ENCODE results near the gene CADPS. TPM values are rescaled to one million over a fixed set of nuclear protein-coding genes. Genes with fewer than 3 reads are reported as not detected.

Gene CADPS
- polyA plus RNA-seq, 1 of the 3 experiments (the other 2 are of a cell fraction), result 5.8 TPM

DNA sequence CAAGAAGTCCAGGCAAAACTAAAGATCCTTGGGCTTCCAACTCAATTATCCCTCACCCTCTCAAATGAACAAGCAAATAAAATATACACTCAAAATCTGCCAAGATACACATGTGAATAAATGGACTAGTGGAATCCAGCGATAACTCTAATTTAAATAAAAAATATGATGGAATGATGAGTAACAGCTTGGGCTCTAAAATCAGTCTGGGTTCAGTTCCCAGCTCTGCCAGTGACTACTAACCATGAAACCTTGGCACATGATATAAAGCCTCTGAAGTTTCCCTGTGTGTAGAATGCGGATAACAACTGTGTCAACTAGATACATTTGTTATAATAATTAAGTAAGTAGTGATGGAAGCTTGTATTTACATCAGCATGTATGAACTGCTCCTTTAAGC lies 81.3 kb downstream of the CADPS start:
- 50% methylated on average over 2 of the region's 2 CpGs for WGBS (ENCODE audit: low lambda C conversion rate)
- H3F3A ChIP-seq (replicated peaks; ENCODE audit: insufficient read depth), result peaks cover 4% of the 10 kb centered on the region
- H3K9me3 ChIP-seq, result no peaks in the 10 kb centered on the region
- no peak overlapping the region for H3K4me2 ChIP-seq
- no peaks in the 10 kb centered on the region for H3K9me2 ChIP-seq
- ChIA-PET POLR2A (no interaction called here), CTCF (interaction anchor here (0.9 to 1.5 kb wide), 4 partner anchors 9 to 128 kb away, joined by 3 read pairs; no protein-coding TSS in a partner anchor)
- TF ChIP-seq TAF1 (IDR thresholded peaks at IDR 0.05; ENCODE audit: borderline replicate concordance, low read depth, low read length) (no peak), EZH2phosphoT487 (IDR thresholded peaks at IDR 0.05; ENCODE audit: borderline replicate concordance, low read depth) (no peak)
- TF ChIP-seq, protein P1, sequence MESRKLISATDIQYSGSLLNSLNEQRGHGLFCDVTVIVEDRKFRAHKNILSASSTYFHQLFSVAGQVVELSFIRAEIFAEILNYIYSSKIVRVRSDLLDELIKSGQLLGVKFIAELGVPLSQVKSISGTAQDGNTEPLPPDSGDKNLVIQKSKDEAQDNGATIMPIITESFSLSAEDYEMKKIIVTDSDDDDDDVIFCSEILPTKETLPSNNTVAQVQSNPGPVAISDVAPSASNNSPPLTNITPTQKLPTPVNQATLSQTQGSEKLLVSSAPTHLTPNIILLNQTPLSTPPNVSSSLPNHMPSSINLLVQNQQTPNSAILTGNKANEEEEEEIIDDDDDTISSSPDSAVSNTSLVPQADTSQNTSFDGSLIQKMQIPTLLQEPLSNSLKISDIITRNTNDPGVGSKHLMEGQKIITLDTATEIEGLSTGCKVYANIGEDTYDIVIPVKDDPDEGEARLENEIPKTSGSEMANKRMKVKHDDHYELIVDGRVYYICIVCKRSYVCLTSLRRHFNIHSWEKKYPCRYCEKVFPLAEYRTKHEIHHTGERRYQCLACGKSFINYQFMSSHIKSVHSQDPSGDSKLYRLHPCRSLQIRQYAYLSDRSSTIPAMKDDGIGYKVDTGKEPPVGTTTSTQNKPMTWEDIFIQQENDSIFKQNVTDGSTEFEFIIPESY (IDR thresholded peaks at IDR 0.05; ENCODE audit: borderline replicate concordance, low read depth), result no peak
- H3K27ac ChIP-seq (ENCODE audit: low read depth in 2 of 2, low read length in 1 of 2), result no peak overlapping the region
- no peaks in the 10 kb centered on the region for H3K79me2 ChIP-seq (ENCODE audit: insufficient read depth)
- DNase-seq, result no peak
- no peaks in the 10 kb centered on the region for H3K36me3 ChIP-seq (replicated peaks in 1 of 2; ENCODE audit: control insufficient read depth in 1 of 2, insufficient read depth in 2 of 2, low read length in 1 of 2)
- H3K4me3 ChIP-seq (ENCODE audit: low read depth in 2 of 2, low read length in 1 of 2), result no peak overlapping the region
- no peaks in the 10 kb centered on the region for H4K20me1 ChIP-seq (ENCODE audit: insufficient read depth)
- H2AFZ ChIP-seq (ENCODE audit: low read depth), result no peak overlapping the region
- no peaks in the 10 kb centered on the region for H3K4me1 ChIP-seq (ENCODE audit: control insufficient read depth in 1 of 2, insufficient read depth in 2 of 2, low read depth in 1 of 2, low read length in 1 of 2)
- H3K9ac ChIP-seq, result no peak overlapping the region
- H3K27me3 ChIP-seq (ENCODE audit: insufficient read depth), result no peaks in the 10 kb centered on the region

DNA sequence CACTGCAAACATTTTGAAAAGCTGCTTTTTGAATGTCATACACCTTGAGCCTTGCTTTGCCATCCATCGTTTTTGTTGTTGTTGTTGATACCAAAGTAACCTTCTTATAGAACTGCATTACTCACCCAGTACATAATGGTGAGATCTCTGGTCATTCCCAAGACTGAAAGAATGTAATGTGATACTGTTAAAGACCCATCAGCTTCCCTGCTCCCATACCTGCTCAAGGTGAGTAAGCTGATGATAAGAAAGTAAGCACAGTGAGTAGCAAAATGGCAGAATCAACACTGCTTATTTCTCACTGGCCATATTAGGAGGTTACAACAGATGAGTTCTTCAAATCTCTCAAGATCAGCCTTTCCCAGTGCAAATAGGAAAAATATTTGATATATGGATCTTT lies 89.8 kb downstream of the CADPS start:
- Histone ChIP-seq H3K9me2 (no peaks in the 10 kb centered on the region), H3K4me3 (ENCODE audit: low read depth in 2 of 2, low read length in 1 of 2) (no peak overlapping the region), H3K4me2 (no peak overlapping the region), H3K27ac (ENCODE audit: low read depth in 2 of 2, low read length in 1 of 2) (no peak overlapping the region), H3K27me3 (ENCODE audit: insufficient read depth) (no peaks in the 10 kb centered on the region), H3K4me1 (ENCODE audit: control insufficient read depth in 1 of 2, insufficient read depth in 2 of 2, low read depth in 1 of 2, low read length in 1 of 2) (no peaks in the 10 kb centered on the region), H4K20me1 (ENCODE audit: insufficient read depth) (no peaks in the 10 kb centered on the region), H3K36me3 (replicated peaks in 1 of 2; ENCODE audit: control insufficient read depth in 1 of 2, insufficient read depth in 2 of 2, low read length in 1 of 2) (no peaks in the 10 kb centered on the region), H3F3A (replicated peaks; ENCODE audit: insufficient read depth) (no peaks in the 10 kb centered on the region), H3K9ac (no peak overlapping the region), H3K79me2 (ENCODE audit: insufficient read depth) (no peaks in the 10 kb centered on the region), H3K9me3 (no peaks in the 10 kb centered on the region), H2AFZ (ENCODE audit: low read depth) (no peak overlapping the region)
- TF ChIP-seq TAF1 (IDR thresholded peaks at IDR 0.05; ENCODE audit: borderline replicate concordance, low read depth, low read length) (no peak), FOXM1 (IDR thresholded peaks at IDR 0.05; ENCODE audit: low read depth) (no peak), CTCF (IDR thresholded peaks at IDR 0.05) (no peak), NRF1 (IDR thresholded peaks at IDR 0.05; ENCODE audit: low read depth, low read length) (no peak), FOXJ3 (CRISPR knock-in tag; IDR thresholded peaks at IDR 0.05) (no peak), MEF2A (IDR thresholded peaks at IDR 0.05; ENCODE audit: borderline replicate concordance, low read depth) (no peak), FOSL2 (IDR thresholded peaks at IDR 0.05; ENCODE audit: borderline replicate concordance, low read depth) (no peak), MXI1 (IDR thresholded peaks at IDR 0.05; ENCODE audit: low read depth, low read length) (no peak), TCF12 (IDR thresholded peaks at IDR 0.05) (no peak), GATA2 (CRISPR knock-in tag; IDR thresholded peaks at IDR 0.05) (no peak), ELF1 (IDR thresholded peaks at IDR 0.05) (no peak), SMC3 (IDR thresholded peaks at IDR 0.05; ENCODE audit: low read depth, low read length) (no peak), IRF3 (IDR thresholded peaks at IDR 0.05; ENCODE audit: low read depth, low read length) (no peak)
- TF ChIP-seq, protein P2, sequence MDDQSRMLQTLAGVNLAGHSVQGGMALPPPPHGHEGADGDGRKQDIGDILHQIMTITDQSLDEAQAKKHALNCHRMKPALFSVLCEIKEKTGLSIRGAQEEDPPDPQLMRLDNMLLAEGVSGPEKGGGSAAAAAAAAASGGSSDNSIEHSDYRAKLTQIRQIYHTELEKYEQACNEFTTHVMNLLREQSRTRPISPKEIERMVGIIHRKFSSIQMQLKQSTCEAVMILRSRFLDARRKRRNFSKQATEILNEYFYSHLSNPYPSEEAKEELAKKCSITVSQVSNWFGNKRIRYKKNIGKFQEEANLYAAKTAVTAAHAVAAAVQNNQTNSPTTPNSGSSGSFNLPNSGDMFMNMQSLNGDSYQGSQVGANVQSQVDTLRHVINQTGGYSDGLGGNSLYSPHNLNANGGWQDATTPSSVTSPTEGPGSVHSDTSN (IDR thresholded peaks at IDR 0.05), result no peak
- TF ChIP-seq, protein P3, sequence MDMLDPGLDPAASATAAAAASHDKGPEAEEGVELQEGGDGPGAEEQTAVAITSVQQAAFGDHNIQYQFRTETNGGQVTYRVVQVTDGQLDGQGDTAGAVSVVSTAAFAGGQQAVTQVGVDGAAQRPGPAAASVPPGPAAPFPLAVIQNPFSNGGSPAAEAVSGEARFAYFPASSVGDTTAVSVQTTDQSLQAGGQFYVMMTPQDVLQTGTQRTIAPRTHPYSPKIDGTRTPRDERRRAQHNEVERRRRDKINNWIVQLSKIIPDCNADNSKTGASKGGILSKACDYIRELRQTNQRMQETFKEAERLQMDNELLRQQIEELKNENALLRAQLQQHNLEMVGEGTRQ (IDR thresholded peaks at IDR 0.05; ENCODE audit: borderline replicate concordance, low read depth, low read length), result no peak
- TF ChIP-seq, protein P4, sequence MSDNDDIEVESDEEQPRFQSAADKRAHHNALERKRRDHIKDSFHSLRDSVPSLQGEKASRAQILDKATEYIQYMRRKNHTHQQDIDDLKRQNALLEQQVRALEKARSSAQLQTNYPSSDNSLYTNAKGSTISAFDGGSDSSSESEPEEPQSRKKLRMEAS (IDR thresholded peaks at IDR 0.05; ENCODE audit: low read depth), result no peak
- ChIA-PET CTCF (no interaction called here), POLR2A (no interaction called here)
- DNase-seq, result no peak
- 80% methylated on average over 1 of the region's 1 CpG for WGBS (ENCODE audit: low lambda C conversion rate)

Measured in SK-N-SH (cell line).